Fibroblast of the aortic adventitia (primary cell): ENCODE measurements around the gene HSPA4. TPM values are rescaled to one million over a fixed set of nuclear protein-coding genes. Genes with fewer than 3 reads are reported as not detected.
A peak's percentile ranks its signal among the peaks of the same experiment; 100 is the strongest.

Source experiments
- DNase-seq: peaks from one replicate; pipeline ENCODE4 v3.0.0-alpha.2; 2010; ENCODE audit warnings: low read depth
- H3K4me3 ChIP-seq: 2 replicates; pipeline ENCODE4 v1.5.1; 2011; ENCODE audit warnings: low read depth, mild to moderate bottlenecking, control low read depth, low read length, moderate library complexity
- CTCF ChIP-seq: IDR thresholded peaks from 2 replicates; pipeline ENCODE4 v1.5.1; 2011; ENCODE audit warnings: mild to moderate bottlenecking, low read length, control low read depth, inconsistent platforms; ENCODE audit not compliant: insufficient read depth
- total RNA-seq: library from RNA; depleted of rRNA; stranded (reverse); fragments of >200 nt; gene quantifications from 2 replicates; pipeline ENCODE4 v1.2.3, GENCODE V29; 2012; ENCODE audit warnings: low replicate concordance

HSPA4 gene
- total RNA-seq, 1 donor = 128 TPM

GRCh38 chr5:133144245-133144981, 92.6 kb downstream of the HSPA4 start:
- DNase-seq = no peak
- no peak for TF ChIP-seq CTCF
- H3K4me3 ChIP-seq = no peak overlapping the region

- TF ChIP-seq CTCF = no peak
- H3K4me3 ChIP-seq = no peak overlapping the region
- no peak for DNase-seq
Observed at GRCh38 chr5:133145436-133146170, 93.8 kb downstream of the HSPA4 start.

- TF ChIP-seq CTCF = no peak
- DNase-seq = peak; percentile 15
- no peak overlapping the region for H3K4me3 ChIP-seq
Observed at GRCh38 chr5:133147411-133147810, 95.6 kb downstream of the HSPA4 start.

- no peak for DNase-seq
- no peak overlapping the region for H3K4me3 ChIP-seq
- TF ChIP-seq CTCF = no peak
Observed at GRCh38 chr5:133147815-133148567, 96.2 kb downstream of the HSPA4 start.

GRCh38 chr5:133149345-133149744, 97.5 kb downstream of the HSPA4 start:
- TF ChIP-seq CTCF = no peak
- no peak overlapping the region for H3K4me3 ChIP-seq
- DNase-seq = no peak

GRCh38 chr5:133150909-133151544, 99.2 kb downstream of the HSPA4 start:
- H3K4me3 ChIP-seq = no peak overlapping the region
- DNase-seq = no peak
- TF ChIP-seq CTCF = no peak
